GM21515 (cell line): ENCODE measurements around the gene FIGLA.

ENCODE experiments used
- ATAC-seq: cut with Tn5 transposase; IDR thresholded peaks from one replicate; pipeline ENCODE4 v1.9.1; 2021; ENCODE audit not compliant: unreplicated experiment

Gene FIGLA

GRCh38 chr2:70790136-70790828 lies at the start of gene FIGLA:
FIGLA (minus strand) TSS chr2:70790643; CDS start chr2:70790638, 5 bp downstream.
- ATAC-seq = no peak

GRCh38 chr2:70837980-70838925 lies 47.8 kb upstream of the FIGLA start:
- no peak for ATAC-seq

GRCh38 chr2:70835643-70836042 lies 45.2 kb upstream of the FIGLA start, which contains the start of gene CD207:
CD207 (minus strand) TSS chr2:70835816; CDS start chr2:70835776, 40 bp downstream.
- ATAC-seq = no peak

- ATAC-seq = no peak
Observed at GRCh38 chr2:70834881-70835280, 44.4 kb upstream of the FIGLA start.

GRCh38 chr2:70834106-70834505 lies 43.7 kb upstream of the FIGLA start:
- no peak for ATAC-seq

- ATAC-seq = no peak
Observed at GRCh38 chr2:70833246-70833645, 42.8 kb upstream of the FIGLA start.

GRCh38 chr2:70832386-70832785 lies 41.9 kb upstream of the FIGLA start:
- no peak for ATAC-seq

- ATAC-seq = no peak
Observed at GRCh38 chr2:70831861-70832260, 41.4 kb upstream of the FIGLA start.

- no peak for ATAC-seq
Observed at GRCh38 chr2:70830366-70830765, 39.9 kb upstream of the FIGLA start.

- ATAC-seq = no peak
Observed at GRCh38 chr2:70829916-70830315, 39.5 kb upstream of the FIGLA start.

- ATAC-seq = no peak
Observed at GRCh38 chr2:70828914-70829824, 38.7 kb upstream of the FIGLA start.

GRCh38 chr2:70828115-70828514 lies 37.7 kb upstream of the FIGLA start:
- ATAC-seq = no peak

GRCh38 chr2:70827388-70827787 lies 36.9 kb upstream of the FIGLA start:
- ATAC-seq = no peak

GRCh38 chr2:70826696-70827350 lies 36.4 kb upstream of the FIGLA start:
- ATAC-seq = no peak

GRCh38 chr2:70823249-70823648 lies 32.8 kb upstream of the FIGLA start:
- no peak for ATAC-seq

GRCh38 chr2:70822843-70823242 lies 32.4 kb upstream of the FIGLA start:
- ATAC-seq = no peak

GRCh38 chr2:70820499-70820898 lies 30.1 kb upstream of the FIGLA start, which contains the start of gene CLEC4F:
CLEC4F (minus strand) TSS chr2:70820599; CDS start chr2:70820523, 76 bp downstream.
- no peak for ATAC-seq

GRCh38 chr2:70817284-70817954 lies 27.0 kb upstream of the FIGLA start:
- ATAC-seq = no peak

GRCh38 chr2:70816726-70817125 lies 26.3 kb upstream of the FIGLA start:
- no peak for ATAC-seq
